Measurements from ENCODE around the gene TMPRSS13. TPM values are rescaled to one million over a fixed set of nuclear protein-coding genes. Genes with fewer than 3 reads are reported as not detected.

Gene TMPRSS13
- total and polyA plus RNA-seq, 2 of the 13 experiments (the other 11 are each of a cell fraction or from before 2014, with no cell fraction given) = not detected

GRCh38 chr11:117874910-117875381 is 54.3 kb downstream of the TMPRSS13 start:
- in situ Hi-C loops (cut with HindIII; ENCODE audit: extremely low pct_ligation_motif_present, low pct_unique_long_range_greater_than_20kb) = no loop called here
- ChIA-PET CTCF (ENCODE audit: low intra/inter-chr PET ratio, low total read pairs) (no interaction called here), POLR2A (no interaction called here)
- 48% methylated on average over 4 of the region's 4 CpGs for WGBS (ENCODE audit: low lambda C conversion rate)
- H4K20me1 ChIP-seq (ENCODE audit: insufficient read depth, low read length) = no peaks in the 10 kb centered on the region
- no peak for FAIRE-seq
- no peak overlapping the region for H3K4me3 ChIP-seq (replicated peaks in 1 of 3; ENCODE audit: insufficient read depth in 1 of 3, low read depth in 2 of 3, low read length in 3 of 3)
- no TSS peak for BruUV-seq (replicated peaks)
- DNase-seq (ENCODE audit: low spot score) = no peak
- no peaks in the 10 kb centered on the region for H3K79me2 ChIP-seq (ENCODE audit: insufficient read depth, low read length)
- no peak overlapping the region for H3K27ac ChIP-seq (ENCODE audit: extremely low read length, insufficient read depth, low read length)
- H3K27me3 ChIP-seq (ENCODE audit: control insufficient read depth in 1 of 2, insufficient read depth in 2 of 2, low read length in 2 of 2) = peaks cover 9 to 98% of the 10 kb centered on the region in 2 experiments
- H3K36me3 ChIP-seq (replicated peaks in 1 of 2; ENCODE audit: control insufficient read depth in 1 of 2, insufficient read depth in 2 of 2, low read length in 2 of 2) = no peaks in the 10 kb centered on the region
- no peak overlapping the region for H3K9ac ChIP-seq (ENCODE audit: insufficient read depth, low read depth, low read length)
- no peaks in the 10 kb centered on the region for H3K9me3 ChIP-seq (ENCODE audit: low read length)
- no peak overlapping the region for H2AFZ ChIP-seq (ENCODE audit: low read length)
- H3K4me1 ChIP-seq (ENCODE audit: insufficient read depth, low read length) = no peaks in the 10 kb centered on the region
- intact Hi-C loops (cut with micrococcal nuclease; ENCODE audit: unreplicated experiment) = no loop called here
- ATAC-seq = no peak
- H3K4me2 ChIP-seq (ENCODE audit: low read depth, low read length) = no peak overlapping the region
- TF ChIP-seq TRAFD1 (CRISPR knock-in tag; IDR thresholded peaks at IDR 0.05; ENCODE audit: borderline replicate concordance) = no peak
- TF ChIP-seq ZNF652 (CRISPR knock-in tag; IDR thresholded peaks at IDR 0.05; ENCODE audit: borderline replicate concordance, low read depth) = no peak
- no peak for TF ChIP-seq SKI (IDR thresholded peaks at IDR 0.05; ENCODE audit: partially characterized antibody)
- no peak for TF ChIP-seq ZNF329 (CRISPR knock-in tag; IDR thresholded peaks at IDR 0.05; ENCODE audit: low read depth)
- no peak for TF ChIP-seq ZNF558 (CRISPR knock-in tag; IDR thresholded peaks at IDR 0.05; ENCODE audit: borderline replicate concordance)
- no peak for TF ChIP-seq SRSF4 (IDR thresholded peaks at IDR 0.05; ENCODE audit: low read depth, low read length, poor library complexity, severe bottlenecking)
- no peak for TF ChIP-seq CEBPZ (IDR thresholded peaks at IDR 0.05; ENCODE audit: low read length)
- no peak for TF ChIP-seq RAD51 (IDR thresholded peaks at IDR 0.05; ENCODE audit: borderline replicate concordance)
- no peak for TF ChIP-seq RNF219 (CRISPR knock-in tag; IDR thresholded peaks at IDR 0.05)
- TF ChIP-seq ZNF75D (CRISPR knock-in tag; IDR thresholded peaks at IDR 0.05; ENCODE audit: borderline replicate concordance) = no peak
- TF ChIP-seq ATAD3A (CRISPR knock-in tag; IDR thresholded peaks at IDR 0.05) = no peak
- no peak for TF ChIP-seq NCOA1 (CRISPR knock-in tag; IDR thresholded peaks at IDR 0.05)
- TF ChIP-seq KDM5B (CRISPR knock-in tag; IDR thresholded peaks at IDR 0.05; ENCODE audit: borderline replicate concordance) = no peak
- no peak for TF ChIP-seq ZNF10 (CRISPR knock-in tag; IDR thresholded peaks at IDR 0.05; ENCODE audit: borderline replicate concordance, low read depth)
- no peak for TF ChIP-seq MIXL1 (CRISPR knock-in tag; IDR thresholded peaks at IDR 0.05)
- TF ChIP-seq HDAC1 (CRISPR knock-in tag; IDR thresholded peaks at IDR 0.05) = no peak
- no peak for TF ChIP-seq PLRG1 (conservative IDR thresholded peaks at IDR 0.05)
- no peak for TF ChIP-seq CREBL2 (CRISPR knock-in tag; IDR thresholded peaks at IDR 0.05; ENCODE audit: borderline replicate concordance)

All from HepG2 (cell line).